Activated naive CD4-positive, alpha-beta T cell treated with anti-CD3 and anti-CD28 coated beads, Interleukin-2, amount 50 U/mL, for 16 hours (primary cell): ENCODE data around the gene PCED1B.
A peak's percentile ranks its signal among the peaks of the same experiment; 100 is the strongest.
"Not testable (repeated sequence)": the region's sequence is repeated elsewhere in the genome, so short reads cannot be mapped to it uniquely, and the experiment has no call there.

Experiments
- DNase-seq: peaks from one replicate; pipeline ENCODE4 v3.0.0-alpha.2; 2020

Gene PCED1B

GRCh38 chr12:47214001-47214619, 134.7 kb downstream of the PCED1B start:
- no peak for DNase-seq

- peak; percentile 45 for DNase-seq
Observed at GRCh38 chr12:47214771-47215170, 135.3 kb downstream of the PCED1B start.

- DNase-seq = peak; percentile 56
Observed at GRCh38 chr12:47216150-47216677, 136.8 kb downstream of the PCED1B start.

- not testable (repeated sequence) for DNase-seq
Observed at GRCh38 chr12:47217595-47217869, 138.1 kb downstream of the PCED1B start.

GRCh38 chr12:47218191-47218654, 138.8 kb downstream of the PCED1B start:
- peak; percentile 31 for DNase-seq

- DNase-seq = no peak
Observed at GRCh38 chr12:47219243-47219642, 139.8 kb downstream of the PCED1B start.

GRCh38 chr12:47221256-47222023, 142.0 kb downstream of the PCED1B start:
- DNase-seq = no peak

- no peak for DNase-seq
Observed at GRCh38 chr12:47222520-47223030, 143.2 kb downstream of the PCED1B start.

GRCh38 chr12:47223031-47223847, 143.8 kb downstream of the PCED1B start:
- DNase-seq = no peak

GRCh38 chr12:47223848-47224213, 144.4 kb downstream of the PCED1B start:
- no peak for DNase-seq

GRCh38 chr12:47224563-47225133, 145.2 kb downstream of the PCED1B start:
- DNase-seq = no peak

- DNase-seq = no peak
Observed at GRCh38 chr12:47225356-47225755, 145.9 kb downstream of the PCED1B start.

GRCh38 chr12:47226199-47226598, 146.8 kb downstream of the PCED1B start:
- DNase-seq = no peak

GRCh38 chr12:47228802-47229201, 149.4 kb downstream of the PCED1B start:
- no peak for DNase-seq

- DNase-seq = no peak
Observed at GRCh38 chr12:47231456-47231855, 152.0 kb downstream of the PCED1B start.

GRCh38 chr12:47234576-47235141, 155.2 kb downstream of the PCED1B start:
- no peak for DNase-seq

GRCh38 chr12:47235258-47236040, 156.0 kb downstream of the PCED1B start:
- no peak for DNase-seq

- no peak for DNase-seq
Observed at GRCh38 chr12:47236109-47236714, 156.8 kb downstream of the PCED1B start.

GRCh38 chr12:47237751-47238211, 158.4 kb downstream of the PCED1B start:
- DNase-seq = no peak

GRCh38 chr12:47238669-47239114, 159.3 kb downstream of the PCED1B start:
- DNase-seq = no peak

- no peak for DNase-seq
Observed at GRCh38 chr12:47242426-47242825, 163.0 kb downstream of the PCED1B start.
